ENCODE measurements around the gene DPT.

Gene DPT

GRCh38 chr1:168708698-168709404, 20.2 kb downstream of the DPT start:
- TF ChIP-seq, protein P1, sequence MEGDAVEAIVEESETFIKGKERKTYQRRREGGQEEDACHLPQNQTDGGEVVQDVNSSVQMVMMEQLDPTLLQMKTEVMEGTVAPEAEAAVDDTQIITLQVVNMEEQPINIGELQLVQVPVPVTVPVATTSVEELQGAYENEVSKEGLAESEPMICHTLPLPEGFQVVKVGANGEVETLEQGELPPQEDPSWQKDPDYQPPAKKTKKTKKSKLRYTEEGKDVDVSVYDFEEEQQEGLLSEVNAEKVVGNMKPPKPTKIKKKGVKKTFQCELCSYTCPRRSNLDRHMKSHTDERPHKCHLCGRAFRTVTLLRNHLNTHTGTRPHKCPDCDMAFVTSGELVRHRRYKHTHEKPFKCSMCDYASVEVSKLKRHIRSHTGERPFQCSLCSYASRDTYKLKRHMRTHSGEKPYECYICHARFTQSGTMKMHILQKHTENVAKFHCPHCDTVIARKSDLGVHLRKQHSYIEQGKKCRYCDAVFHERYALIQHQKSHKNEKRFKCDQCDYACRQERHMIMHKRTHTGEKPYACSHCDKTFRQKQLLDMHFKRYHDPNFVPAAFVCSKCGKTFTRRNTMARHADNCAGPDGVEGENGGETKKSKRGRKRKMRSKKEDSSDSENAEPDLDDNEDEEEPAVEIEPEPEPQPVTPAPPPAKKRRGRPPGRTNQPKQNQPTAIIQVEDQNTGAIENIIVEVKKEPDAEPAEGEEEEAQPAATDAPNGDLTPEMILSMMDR (IDR thresholded peaks at IDR 0.05; ENCODE audit: low read depth, low read length): no peak
- no peak for DNase-seq (ENCODE audit: low read depth in 2 of 2)
- H3K4me3 ChIP-seq (replicated peaks in 1 of 2; ENCODE audit: low read depth in 2 of 2, low read length in 2 of 2): no peak overlapping the region

- TF ChIP-seq, protein P1 (IDR thresholded peaks at IDR 0.05; ENCODE audit: low read depth, low read length): no peak
- no peak for DNase-seq (ENCODE audit: low read depth in 2 of 2)
- H3K4me3 ChIP-seq (replicated peaks in 1 of 2; ENCODE audit: low read depth in 2 of 2, low read length in 2 of 2): no peak overlapping the region
These were observed 22.5 kb downstream of the DPT start for GRCh38 chr1:168706391-168706992.

- TF ChIP-seq, protein P1 (IDR thresholded peaks at IDR 0.05; ENCODE audit: low read depth, low read length): no peak
- H3K4me3 ChIP-seq (replicated peaks in 1 of 2; ENCODE audit: low read depth in 2 of 2, low read length in 2 of 2): no peak overlapping the region
- no peak for DNase-seq (ENCODE audit: low read depth in 2 of 2)
These were observed 28.3 kb downstream of the DPT start for GRCh38 chr1:168700575-168701268.

DNA sequence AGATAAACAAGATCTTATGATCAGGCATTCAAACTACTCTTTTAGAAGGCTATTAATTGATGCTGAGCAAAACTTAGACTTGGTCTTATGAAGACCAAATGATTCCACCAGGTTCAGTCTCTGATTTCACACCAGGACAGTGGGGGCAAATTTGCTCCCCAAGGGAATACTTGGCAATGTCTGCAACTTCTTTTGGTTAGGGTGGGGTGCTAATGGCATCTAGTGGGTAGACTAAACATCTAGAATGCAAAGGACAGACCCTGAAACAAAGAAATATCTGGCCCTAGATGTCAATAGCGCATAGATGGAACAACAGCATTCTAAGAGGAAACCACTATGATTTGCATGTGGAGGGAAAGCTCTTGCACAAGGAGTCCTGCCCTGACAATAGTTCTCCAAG, 30.6 kb downstream of the DPT start:
- no peak for DNase-seq (ENCODE audit: low read depth in 2 of 2)
- no peak overlapping the region for H3K4me3 ChIP-seq (replicated peaks in 1 of 2; ENCODE audit: low read depth in 2 of 2, low read length in 2 of 2)
- TF ChIP-seq, protein P1 (IDR thresholded peaks at IDR 0.05; ENCODE audit: low read depth, low read length): no peak

- TF ChIP-seq, protein P1 (IDR thresholded peaks at IDR 0.05; ENCODE audit: low read depth, low read length): no peak
- no peak for DNase-seq (ENCODE audit: low read depth in 2 of 2)
- no peak overlapping the region for H3K4me3 ChIP-seq (replicated peaks in 1 of 2; ENCODE audit: low read depth in 2 of 2, low read length in 2 of 2)
These were observed 31.5 kb downstream of the DPT start for GRCh38 chr1:168697356-168698126.

GRCh38 chr1:168696125-168696760, 32.8 kb downstream of the DPT start:
- TF ChIP-seq, protein P1 (IDR thresholded peaks at IDR 0.05; ENCODE audit: low read depth, low read length): no peak
- no peak overlapping the region for H3K4me3 ChIP-seq (replicated peaks in 1 of 2; ENCODE audit: low read depth in 2 of 2, low read length in 2 of 2)
- no peak for DNase-seq (ENCODE audit: low read depth in 2 of 2)

All from cardiac fibroblast (primary cell).